ENCODE measurements around the gene NDUFAB1.
"Not testable (repeated sequence)": the region's sequence is repeated elsewhere in the genome, so short reads cannot be mapped to it uniquely, and the experiment has no call there.

NDUFAB1 gene

GRCh38 chr16:23595951-23596720 is at the start of gene NDUFAB1:
Gene NDUFAB1 (minus strand): TSS chr16:23596316. CDS start chr16:23596290, 26 bp downstream.
- peak within 1 kb of the TSS; percentile 94 for H3K9ac ChIP-seq
- peak within 1 kb of the TSS; percentile 97 for H3K4me2 ChIP-seq
- H3K4me3 ChIP-seq: peak within 1 kb of the TSS; percentile 96
- H3K36me3 ChIP-seq: peaks cover 41% of the 10 kb centered on the region
- H3K4me1 ChIP-seq: peaks cover 14% of the 10 kb centered on the region
- H3K27me3 ChIP-seq: no peaks in the 10 kb centered on the region
- TF ChIP-seq Cebpa-rat (IDR thresholded peaks at IDR 0.05): no peak
- H3K9me3 ChIP-seq: no peaks in the 10 kb centered on the region
- peak within 1 kb of the TSS; percentile 88 for H3K27ac ChIP-seq
- peaks cover 48% of the 10 kb centered on the region for H4K20me1 ChIP-seq

GRCh38 chr16:23642246-23642774 is 46.2 kb upstream of the NDUFAB1 start:
- Histone ChIP-seq H4K20me1 (peaks cover 29% of the 10 kb centered on the region), H3K9ac (peak overlapping the region; percentile 91), H3K9me3 (no peaks in the 10 kb centered on the region; the same call in 1 of the 2 replicates), H3K27me3 (no peaks in the 10 kb centered on the region), H3K36me3 (peaks cover 60% of the 10 kb centered on the region), H3K27ac (peak overlapping the region; percentile 88), H3K4me2 (peak overlapping the region; percentile 87), H3K4me1 (peaks cover 26% of the 10 kb centered on the region), H3K4me3 (peak overlapping the region; percentile 84)
- TF ChIP-seq Cebpa-rat (IDR thresholded peaks at IDR 0.05): no peak

GRCh38 chr16:23640931-23641765 is 45.0 kb upstream of the NDUFAB1 start, which contains the start of the genes DCTN5 and PALB2:
Gene DCTN5 (plus strand): TSS chr16:23641466. CDS start chr16:23641543, 77 bp downstream.
Gene PALB2 (minus strand): TSS chr16:23641310. CDS start chr16:23641157, 153 bp downstream.
- Histone ChIP-seq H3K27me3 (no peaks in the 10 kb centered on the region), H3K4me1 (peaks cover 26% of the 10 kb centered on the region), H3K9ac (peak within 1 kb of the TSS; percentile 91), H3K36me3 (peaks cover 58% of the 10 kb centered on the region), H4K20me1 (peaks cover 20% of the 10 kb centered on the region), H3K27ac (peak within 1 kb of the TSS; percentile 88), H3K4me2 (peak within 1 kb of the TSS; percentile 96), H3K4me3 (peak within 1 kb of the TSS; percentile 84), H3K9me3 (no peaks in the 10 kb centered on the region)
- TF ChIP-seq Cebpa-rat (IDR thresholded peaks at IDR 0.05): no peak

GRCh38 chr16:23640615-23640930 is 44.5 kb upstream of the NDUFAB1 start:
- H3K27ac ChIP-seq: peak overlapping the region; percentile 88
- H4K20me1 ChIP-seq: peaks cover 15% of the 10 kb centered on the region
- H3K36me3 ChIP-seq: peaks cover 58% of the 10 kb centered on the region
- H3K4me3 ChIP-seq: peak overlapping the region; percentile 84
- peak overlapping the region; percentile 96 for H3K4me2 ChIP-seq
- H3K9me3 ChIP-seq: no peaks in the 10 kb centered on the region
- peak overlapping the region; percentile 91 for H3K9ac ChIP-seq
- no peaks in the 10 kb centered on the region for H3K27me3 ChIP-seq
- TF ChIP-seq Cebpa-rat (IDR thresholded peaks at IDR 0.05): no peak
- peaks cover 26% of the 10 kb centered on the region for H3K4me1 ChIP-seq

GRCh38 chr16:23635958-23636357 is 39.8 kb upstream of the NDUFAB1 start:
- Histone ChIP-seq H3K9me3 (no peaks in the 10 kb centered on the region), H3K27ac (no peak overlapping the region), H3K4me3 (no peak overlapping the region), H3K4me1 (peaks cover 11% of the 10 kb centered on the region), H3K27me3 (no peaks in the 10 kb centered on the region), H3K4me2 (no peak overlapping the region), H3K9ac (no peak overlapping the region), H4K20me1 (peaks cover 8% of the 10 kb centered on the region; the same call in 1 of the 2 replicates), H3K36me3 (peaks cover 73% of the 10 kb centered on the region)
- no peak for TF ChIP-seq Cebpa-rat (IDR thresholded peaks at IDR 0.05)

GRCh38 chr16:23634461-23635036 is 38.4 kb upstream of the NDUFAB1 start:
- Histone ChIP-seq H3K4me3 (no peak overlapping the region), H3K4me2 (no peak overlapping the region), H4K20me1 (peaks cover 13% of the 10 kb centered on the region; the same call in 1 of the 2 replicates), H3K4me1 (peaks cover under 1% of the 10 kb centered on the region; the same call in 1 of the 2 replicates), H3K27ac (no peak overlapping the region), H3K36me3 (peaks cover 87% of the 10 kb centered on the region), H3K27me3 (no peaks in the 10 kb centered on the region), H3K9ac (no peak overlapping the region), H3K9me3 (no peaks in the 10 kb centered on the region)
- TF ChIP-seq Cebpa-rat (IDR thresholded peaks at IDR 0.05): no peak

GRCh38 chr16:23631874-23632273 is 35.8 kb upstream of the NDUFAB1 start:
- not testable (repeated sequence) for H3K9ac ChIP-seq, H3K27ac ChIP-seq, H3K27me3 ChIP-seq, H3K4me2 ChIP-seq, H3K4me1 ChIP-seq, H3K4me3 ChIP-seq, H3K9me3 ChIP-seq
- H3K36me3 ChIP-seq: peaks cover 88% of the 10 kb centered on the region
- peaks cover 16% of the 10 kb centered on the region; the same call in 1 of the 2 replicates for H4K20me1 ChIP-seq

GRCh38 chr16:23629516-23629915 is 33.4 kb upstream of the NDUFAB1 start:
- H3K9me3 ChIP-seq: no peaks in the 10 kb centered on the region
- H3K4me2 ChIP-seq: no peak overlapping the region
- no peak overlapping the region for H3K9ac ChIP-seq
- no peak overlapping the region for H3K27ac ChIP-seq
- TF ChIP-seq Cebpa-rat (IDR thresholded peaks at IDR 0.05): no peak
- H3K4me3 ChIP-seq: no peak overlapping the region
- H3K36me3 ChIP-seq: peaks cover 90% of the 10 kb centered on the region
- no peaks in the 10 kb centered on the region for H3K4me1 ChIP-seq
- H4K20me1 ChIP-seq: peaks cover 16% of the 10 kb centered on the region; the same call in 1 of the 2 replicates
- no peaks in the 10 kb centered on the region for H3K27me3 ChIP-seq

GRCh38 chr16:23624092-23624491 is 28.0 kb upstream of the NDUFAB1 start:
- Histone ChIP-seq H3K4me2 (no peak overlapping the region), H3K27me3 (no peaks in the 10 kb centered on the region), H3K4me3 (no peak overlapping the region), H3K27ac (no peak overlapping the region), H3K4me1 (no peaks in the 10 kb centered on the region), H3K9me3 (no peaks in the 10 kb centered on the region), H4K20me1 (no peaks in the 10 kb centered on the region; the same call in 1 of the 2 replicates), H3K9ac (no peak overlapping the region), H3K36me3 (peaks cover 93% of the 10 kb centered on the region)
- TF ChIP-seq Cebpa-rat (IDR thresholded peaks at IDR 0.05): no peak

All from BLaER1 (cell line).